AG10803 (cell line): Measurements from ENCODE around the gene TECR.
A peak's percentile ranks its signal among the peaks of the same experiment; 100 is the strongest.
"Not testable (repeated sequence)": the region's sequence is repeated elsewhere in the genome, so short reads cannot be mapped to it uniquely, and the experiment has no call there.

Source experiments
- DNase-seq: peaks from one replicate; pipeline ENCODE4 v3.0.0; 2010; ENCODE audit warnings: low read depth
- H3K4me3 ChIP-seq: 2 replicates; pipeline ENCODE4 v1.5.1; 2011; ENCODE audit warnings: mild to moderate bottlenecking, low read length, control low read depth
- TF ChIP-seq, protein P1 (sequence below): conservative IDR thresholded peaks from 2 replicates; pipeline ENCODE4 v1.5.1; 2011; ENCODE audit warnings: mild to moderate bottlenecking, low read length, control low read depth, inconsistent platforms

The TECR gene

DNA sequence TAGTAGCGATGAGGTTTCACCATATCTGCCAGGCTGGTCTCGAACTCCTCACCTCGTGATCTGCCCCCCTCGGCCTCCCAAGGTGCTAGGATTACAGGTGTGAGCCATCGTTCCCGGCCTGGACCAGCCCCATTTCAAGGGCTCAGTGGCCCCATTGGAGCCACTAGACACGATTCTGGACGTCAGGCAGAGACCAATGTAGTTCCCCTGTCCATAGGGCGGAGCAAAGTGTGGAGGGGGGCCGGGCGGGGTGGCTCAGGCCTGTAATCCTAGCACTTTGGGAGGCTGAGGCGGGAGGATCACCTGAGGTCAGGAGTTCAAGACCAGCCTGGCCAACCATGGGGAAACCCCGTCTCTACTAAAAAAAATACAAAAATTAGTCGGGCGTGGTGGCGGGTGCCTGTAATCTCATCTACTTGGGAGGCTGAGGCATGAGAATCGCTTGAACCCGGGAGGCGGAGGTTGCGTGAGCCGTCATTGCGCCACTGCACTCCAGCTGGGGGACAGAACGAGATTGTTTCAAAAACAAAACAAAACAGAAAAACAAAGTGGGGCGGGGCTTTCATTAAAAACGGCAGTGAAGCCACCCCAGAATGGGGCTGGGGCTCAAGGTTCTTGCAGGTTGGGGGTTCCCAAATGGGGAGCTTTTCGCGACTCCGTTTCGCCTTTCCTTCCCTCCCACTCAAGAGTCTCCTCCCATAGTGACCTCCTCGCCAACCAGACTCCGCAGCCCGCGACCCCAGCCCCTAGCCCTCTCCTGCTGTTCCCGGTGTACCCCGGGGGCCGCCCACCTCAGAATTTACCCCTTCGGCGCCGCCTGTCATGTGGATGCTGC is 758 bp upstream of the TECR start:
- TF ChIP-seq, protein P1, sequence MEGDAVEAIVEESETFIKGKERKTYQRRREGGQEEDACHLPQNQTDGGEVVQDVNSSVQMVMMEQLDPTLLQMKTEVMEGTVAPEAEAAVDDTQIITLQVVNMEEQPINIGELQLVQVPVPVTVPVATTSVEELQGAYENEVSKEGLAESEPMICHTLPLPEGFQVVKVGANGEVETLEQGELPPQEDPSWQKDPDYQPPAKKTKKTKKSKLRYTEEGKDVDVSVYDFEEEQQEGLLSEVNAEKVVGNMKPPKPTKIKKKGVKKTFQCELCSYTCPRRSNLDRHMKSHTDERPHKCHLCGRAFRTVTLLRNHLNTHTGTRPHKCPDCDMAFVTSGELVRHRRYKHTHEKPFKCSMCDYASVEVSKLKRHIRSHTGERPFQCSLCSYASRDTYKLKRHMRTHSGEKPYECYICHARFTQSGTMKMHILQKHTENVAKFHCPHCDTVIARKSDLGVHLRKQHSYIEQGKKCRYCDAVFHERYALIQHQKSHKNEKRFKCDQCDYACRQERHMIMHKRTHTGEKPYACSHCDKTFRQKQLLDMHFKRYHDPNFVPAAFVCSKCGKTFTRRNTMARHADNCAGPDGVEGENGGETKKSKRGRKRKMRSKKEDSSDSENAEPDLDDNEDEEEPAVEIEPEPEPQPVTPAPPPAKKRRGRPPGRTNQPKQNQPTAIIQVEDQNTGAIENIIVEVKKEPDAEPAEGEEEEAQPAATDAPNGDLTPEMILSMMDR = no peak
- DNase-seq = no peak
- peak overlapping the region; percentile 77 for H3K4me3 ChIP-seq

DNA sequence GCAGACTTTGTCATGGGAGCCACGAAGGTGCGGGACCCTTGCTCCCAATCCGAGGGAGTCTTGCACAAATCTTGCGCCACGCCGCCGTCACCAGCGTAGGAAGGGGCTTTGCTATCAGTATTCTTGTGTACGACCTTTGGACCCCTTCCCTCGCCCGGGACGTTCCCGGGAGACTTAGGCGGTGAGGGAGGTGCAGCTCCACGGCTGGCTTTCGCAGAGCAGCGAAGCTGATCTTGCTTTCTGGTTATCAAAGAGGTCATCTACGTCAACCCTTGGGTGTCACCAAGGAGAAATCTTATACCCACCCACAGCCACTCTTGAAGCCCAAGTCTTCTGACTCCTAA is 583 bp downstream of the TECR start:
- DNase-seq = no peak
- TF ChIP-seq, protein P1 = no peak
- H3K4me3 ChIP-seq = peak overlapping the region; percentile 78

DNA sequence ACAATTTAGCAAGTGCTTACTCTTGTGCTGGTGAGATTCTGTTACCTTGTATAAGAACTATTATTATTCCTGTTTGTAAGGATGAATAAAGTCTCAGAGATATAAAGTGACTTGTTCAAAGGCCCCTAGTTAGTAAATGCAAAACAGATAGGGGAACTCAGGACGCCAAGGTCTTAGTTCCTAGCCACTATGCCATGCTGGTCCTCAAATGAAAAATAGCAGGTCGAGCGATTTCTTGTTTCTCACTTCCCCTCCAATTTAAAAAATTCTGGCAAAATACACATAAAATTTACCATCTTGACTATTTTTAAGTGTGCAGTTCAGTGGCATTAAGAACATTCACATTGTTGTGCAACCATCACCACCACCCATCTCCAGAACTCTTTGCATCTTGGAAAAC is 1.1 kb downstream of the TECR start:
- DNase-seq = no peak
- TF ChIP-seq, protein P1 = no peak
- peak overlapping the region; percentile 78 for H3K4me3 ChIP-seq

DNA sequence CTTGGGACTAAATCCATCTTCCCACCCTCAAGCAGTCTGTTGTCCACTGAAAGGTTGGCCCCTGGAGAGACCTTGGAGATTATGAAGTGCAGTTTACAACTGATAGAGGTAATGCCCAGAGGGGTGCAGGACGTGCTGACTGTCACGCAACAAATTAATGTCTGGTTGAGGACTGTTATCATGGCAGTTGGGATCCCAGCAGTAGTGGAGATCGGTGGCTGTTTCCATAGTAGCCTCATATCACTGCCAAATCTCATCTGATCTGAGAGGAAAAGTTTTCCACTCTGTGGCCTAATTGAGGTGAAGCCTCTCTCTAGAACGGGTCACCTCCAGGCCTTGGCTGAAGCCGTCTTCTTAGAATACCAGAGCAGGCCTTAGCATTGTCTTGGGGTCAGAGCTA is 4.1 kb downstream of the TECR start:
- TF ChIP-seq, protein P1 = no peak
- no peak for DNase-seq

DNA sequence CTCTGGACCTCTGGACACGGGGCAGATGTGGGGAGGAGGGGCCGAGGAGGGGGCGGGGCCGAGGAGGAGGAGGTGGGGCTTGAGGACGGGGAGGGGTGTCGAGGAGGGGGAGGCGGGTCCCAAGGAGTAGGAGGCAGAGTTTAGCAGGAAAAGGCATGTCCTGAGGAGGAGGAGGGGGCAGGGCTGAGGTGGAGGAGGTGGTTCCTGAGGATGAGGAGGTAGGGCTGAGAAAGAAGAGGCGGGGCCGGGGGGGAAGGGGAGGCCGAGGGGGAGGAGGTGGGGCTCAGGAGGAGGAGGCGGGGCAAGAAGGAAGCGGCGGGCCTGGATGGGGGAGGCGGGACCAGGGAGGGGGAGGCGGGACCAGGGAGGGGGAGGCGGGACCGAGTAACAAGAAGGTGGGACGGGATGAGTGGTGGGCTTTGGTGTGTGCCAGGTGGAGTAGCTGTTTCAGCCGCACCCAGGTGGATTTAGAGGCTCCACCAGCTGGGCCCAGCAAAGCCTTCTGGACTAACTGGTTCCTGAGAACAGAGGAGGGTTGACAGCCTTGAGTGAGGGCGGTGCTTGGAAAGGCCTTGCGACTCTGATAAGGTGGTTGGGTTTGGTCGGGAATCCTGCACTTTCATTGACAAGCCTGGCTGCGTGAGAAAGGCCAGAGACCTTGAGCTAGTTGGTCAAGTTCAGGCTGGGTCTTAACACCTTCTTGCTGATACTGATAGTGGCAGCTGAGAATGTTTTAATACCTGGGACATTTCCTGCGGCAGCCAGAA is 7.7 kb downstream of the TECR start:
- peak; percentile 40 for DNase-seq
- H3K4me3 ChIP-seq = no peak overlapping the region
- TF ChIP-seq, protein P1 = no peak

More for the DNA sequence above, 4.1 kb downstream of the TECR start:
- H3K4me3 ChIP-seq = no peak overlapping the region

DNA sequence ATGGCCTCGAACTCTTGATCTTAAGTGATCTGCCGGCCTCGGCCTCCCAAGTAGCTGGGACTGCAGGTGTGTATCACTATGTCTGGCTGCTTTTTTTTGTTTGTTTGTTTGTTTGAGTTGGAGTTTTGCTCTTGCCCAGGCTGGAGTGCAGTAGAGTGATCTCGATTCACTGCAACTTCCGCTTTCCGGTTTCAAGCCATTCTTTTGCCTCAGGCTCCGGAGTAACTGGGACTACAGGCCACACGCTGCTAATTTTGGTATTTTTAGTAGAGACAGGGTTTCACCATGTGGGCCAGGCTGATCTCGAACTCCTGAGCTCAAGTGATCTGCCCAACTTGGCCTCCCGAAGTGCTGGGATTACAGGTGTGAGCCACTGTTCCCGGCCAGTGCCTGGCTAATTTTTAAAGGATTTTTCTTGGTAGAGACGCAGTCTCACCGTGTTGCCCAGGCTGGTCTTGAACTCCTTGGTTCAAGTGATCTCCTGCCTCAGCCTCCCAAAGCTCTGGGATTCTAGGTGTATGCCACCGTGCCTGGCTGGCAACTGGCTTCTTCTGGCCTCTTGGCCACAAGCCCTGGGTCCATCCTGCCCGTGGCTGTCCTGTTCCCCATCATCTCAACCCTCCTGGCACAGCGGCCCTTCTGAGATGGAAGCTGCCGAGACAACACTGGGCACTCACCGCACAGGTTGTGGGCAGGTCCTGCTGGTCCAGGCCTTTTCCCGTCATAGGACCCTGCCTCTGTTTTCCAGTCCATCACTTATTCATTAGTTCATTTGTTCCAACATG is 11.5 kb downstream of the TECR start:
- no peak for DNase-seq
- TF ChIP-seq, protein P1 = no peak
- H3K4me3 ChIP-seq = no peak overlapping the region

DNA sequence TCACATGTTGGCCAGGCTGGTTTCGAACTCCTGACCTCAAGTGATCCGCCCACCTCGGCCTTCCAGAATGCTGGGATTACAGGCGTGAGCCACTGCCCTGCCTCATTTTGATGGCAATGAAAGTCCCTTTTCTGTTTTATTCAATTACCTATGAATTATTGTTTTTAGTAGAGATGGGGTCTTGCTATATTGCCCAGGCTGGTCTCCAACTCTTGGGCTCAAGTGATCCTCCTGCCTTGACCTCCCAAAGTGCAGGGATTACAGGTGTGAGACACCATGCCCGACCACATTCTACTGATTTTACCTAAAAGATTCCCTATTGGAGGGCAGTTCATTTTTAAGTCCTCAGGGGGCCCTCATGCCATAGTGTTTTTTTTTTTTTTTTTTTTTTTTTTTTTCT is 12.6 kb downstream of the TECR start:
- H3K4me3 ChIP-seq, DNase-seq: not testable (repeated sequence)
